Measurements from ENCODE around the gene MORN4.
A peak's percentile ranks its signal among the peaks of the same experiment; 100 is the strongest.
"Not testable (repeated sequence)": the region's sequence is repeated elsewhere in the genome, so short reads cannot be mapped to it uniquely, and the experiment has no call there.

MORN4 gene

GRCh38 chr10:97640868-97641811 is 7.8 kb upstream of the MORN4 start:
- DNase-seq, result peak; percentile 31

- DNase-seq, result peak; percentile 99
Measured at GRCh38 chr10:97640174-97640867, 7.0 kb upstream of the MORN4 start, which contains the start of gene PI4K2A. Gene PI4K2A, plus strand, starts transcription at chr10:97640671. Its CDS starts 72 bp downstream, at chr10:97640743.

GRCh38 chr10:97639090-97639489 is 5.8 kb upstream of the MORN4 start:
- DNase-seq, result not testable (repeated sequence)

GRCh38 chr10:97635577-97635976 is 2.3 kb upstream of the MORN4 start:
- no peak for DNase-seq

- DNase-seq, result peak; percentile 42
Measured at GRCh38 chr10:97633921-97634320, 621 bp upstream of the MORN4 start.

GRCh38 chr10:97631098-97631497 is 2.2 kb downstream of the MORN4 start:
- DNase-seq, result no peak

GRCh38 chr10:97629289-97629688 is 4.0 kb downstream of the MORN4 start:
- no peak for DNase-seq

- DNase-seq, result no peak
Measured at GRCh38 chr10:97628228-97628627, 5.1 kb downstream of the MORN4 start.

- no peak for DNase-seq
Measured at GRCh38 chr10:97627731-97628130, 5.6 kb downstream of the MORN4 start.

- no peak for DNase-seq
Measured at GRCh38 chr10:97623277-97623676, 10.0 kb downstream of the MORN4 start.

GRCh38 chr10:97618733-97619132 is 14.6 kb downstream of the MORN4 start:
- no peak for DNase-seq

- no peak for DNase-seq
Measured at GRCh38 chr10:97618285-97618684, 15.0 kb downstream of the MORN4 start.

- DNase-seq, result peak; percentile 57
Measured at GRCh38 chr10:97612386-97612785, 20.9 kb downstream of the MORN4 start.

- no peak for DNase-seq
Measured at GRCh38 chr10:97611473-97611872, 21.8 kb downstream of the MORN4 start.

GRCh38 chr10:97608991-97609561 is 24.2 kb downstream of the MORN4 start:
- DNase-seq, result no peak

GRCh38 chr10:97607095-97607636 is 26.1 kb downstream of the MORN4 start:
- DNase-seq, result no peak

GRCh38 chr10:97601268-97602215 is 31.8 kb downstream of the MORN4 start:
- DNase-seq, result no peak

- no peak for DNase-seq
Measured at GRCh38 chr10:97600616-97601015, 32.7 kb downstream of the MORN4 start.

GRCh38 chr10:97599272-97599619 is 34.1 kb downstream of the MORN4 start:
- DNase-seq, result no peak

GRCh38 chr10:97598407-97599271 is 34.7 kb downstream of the MORN4 start:
- DNase-seq, result no peak

- no peak for DNase-seq
Measured at GRCh38 chr10:97597778-97598177, 35.5 kb downstream of the MORN4 start.

Measured in NCI-H82 (cell line).